Measurements from ENCODE around the gene KBTBD13. TPM values are rescaled to one million over a fixed set of nuclear protein-coding genes. Genes with fewer than 3 reads are reported as not detected.

Gene KBTBD13
- total RNA-seq, 1 donor from 2014 or later: not detected

- no peak for TF ChIP-seq CTCF (conservative IDR thresholded peaks at IDR 0.05)
- no peak overlapping the region for H3K4me3 Mint-ChIP-seq
- peaks cover 50% of the 10 kb centered on the region for H3K4me1 Mint-ChIP-seq (ENCODE audit: unreplicated experiment)
- DNase-seq (ENCODE audit: extremely low spot score, unreplicated experiment): no peak
- H3K27ac Mint-ChIP-seq: no peak overlapping the region
- no peaks in the 10 kb centered on the region for H3K36me3 Mint-ChIP-seq
- H3K27me3 Mint-ChIP-seq: peaks cover 46% of the 10 kb centered on the region
- H3K9me3 Mint-ChIP-seq: no peaks in the 10 kb centered on the region
These were observed 3.0 kb downstream of the KBTBD13 start for GRCh38 chr15:65079580-65079979.

GRCh38 chr15:65081270-65081669 lies 4.7 kb downstream of the KBTBD13 start:
- no peak overlapping the region for H3K4me3 Mint-ChIP-seq
- no peaks in the 10 kb centered on the region for H3K36me3 Mint-ChIP-seq
- H3K4me1 Mint-ChIP-seq (ENCODE audit: unreplicated experiment): peaks cover 60% of the 10 kb centered on the region
- no peak overlapping the region for H3K27ac Mint-ChIP-seq
- no peak for DNase-seq (ENCODE audit: extremely low spot score, unreplicated experiment)
- peaks cover 59% of the 10 kb centered on the region for H3K27me3 Mint-ChIP-seq
- no peak for TF ChIP-seq CTCF (conservative IDR thresholded peaks at IDR 0.05)
- H3K9me3 Mint-ChIP-seq: no peaks in the 10 kb centered on the region

- H3K4me3 Mint-ChIP-seq: no peak overlapping the region
- DNase-seq (ENCODE audit: extremely low spot score, unreplicated experiment): no peak
- no peaks in the 10 kb centered on the region for H3K9me3 Mint-ChIP-seq
- no peak overlapping the region for H3K27ac Mint-ChIP-seq
- no peaks in the 10 kb centered on the region for H3K36me3 Mint-ChIP-seq
- TF ChIP-seq CTCF (conservative IDR thresholded peaks at IDR 0.05): no peak
- H3K27me3 Mint-ChIP-seq: peaks cover 59% of the 10 kb centered on the region
- H3K4me1 Mint-ChIP-seq (ENCODE audit: unreplicated experiment): peaks cover 56% of the 10 kb centered on the region
These were observed 5.2 kb downstream of the KBTBD13 start for GRCh38 chr15:65081758-65082157.

GRCh38 chr15:65082303-65082953 lies 5.9 kb downstream of the KBTBD13 start:
- DNase-seq (ENCODE audit: extremely low spot score, unreplicated experiment): no peak
- peak overlapping the region; percentile 51 for H3K4me3 Mint-ChIP-seq

GRCh38 chr15:65083262-65083701 lies 6.7 kb downstream of the KBTBD13 start:
- no peaks in the 10 kb centered on the region for H3K36me3 Mint-ChIP-seq
- H3K27me3 Mint-ChIP-seq: peaks cover 57% of the 10 kb centered on the region
- TF ChIP-seq CTCF (conservative IDR thresholded peaks at IDR 0.05): peak; percentile 58
- no peak for DNase-seq (ENCODE audit: extremely low spot score, unreplicated experiment)
- H3K4me1 Mint-ChIP-seq (ENCODE audit: unreplicated experiment): peaks cover 57% of the 10 kb centered on the region
- H3K9me3 Mint-ChIP-seq: no peaks in the 10 kb centered on the region
- peak overlapping the region; percentile 51 for H3K4me3 Mint-ChIP-seq
- H3K27ac Mint-ChIP-seq: peak overlapping the region; percentile 72

More at GRCh38 chr15:65082303-65082953, 5.9 kb downstream of the KBTBD13 start:
- Mint-ChIP-seq H3K4me1 (ENCODE audit: unreplicated experiment) (peaks cover 60% of the 10 kb centered on the region), H3K27ac (peak overlapping the region; percentile 72), H3K27me3 (peaks cover 63% of the 10 kb centered on the region), H3K36me3 (no peaks in the 10 kb centered on the region), H3K9me3 (no peaks in the 10 kb centered on the region)
- TF ChIP-seq CTCF (conservative IDR thresholded peaks at IDR 0.05): no peak

All from type B pancreatic cell (in vitro differentiated cells).